Measurements from ENCODE around the gene LINGO4.

LINGO4 gene

GRCh38 chr1:151834239-151834638 is 29.0 kb upstream of the LINGO4 start:
- H3K4me3 ChIP-seq (ENCODE audit: low read depth, low read length): no peak overlapping the region
- no peak for TF ChIP-seq CTCF (IDR thresholded peaks at IDR 0.05; ENCODE audit: low read depth, low read length, missing control alignments)
- no peak for DNase-seq (ENCODE audit: low read depth)

GRCh38 chr1:151833172-151833900 is 28.1 kb upstream of the LINGO4 start:
- no peak overlapping the region for H3K4me3 ChIP-seq (ENCODE audit: low read depth, low read length)
- DNase-seq (ENCODE audit: low read depth): no peak
- no peak for TF ChIP-seq CTCF (IDR thresholded peaks at IDR 0.05; ENCODE audit: low read depth, low read length, missing control alignments)

DNA sequence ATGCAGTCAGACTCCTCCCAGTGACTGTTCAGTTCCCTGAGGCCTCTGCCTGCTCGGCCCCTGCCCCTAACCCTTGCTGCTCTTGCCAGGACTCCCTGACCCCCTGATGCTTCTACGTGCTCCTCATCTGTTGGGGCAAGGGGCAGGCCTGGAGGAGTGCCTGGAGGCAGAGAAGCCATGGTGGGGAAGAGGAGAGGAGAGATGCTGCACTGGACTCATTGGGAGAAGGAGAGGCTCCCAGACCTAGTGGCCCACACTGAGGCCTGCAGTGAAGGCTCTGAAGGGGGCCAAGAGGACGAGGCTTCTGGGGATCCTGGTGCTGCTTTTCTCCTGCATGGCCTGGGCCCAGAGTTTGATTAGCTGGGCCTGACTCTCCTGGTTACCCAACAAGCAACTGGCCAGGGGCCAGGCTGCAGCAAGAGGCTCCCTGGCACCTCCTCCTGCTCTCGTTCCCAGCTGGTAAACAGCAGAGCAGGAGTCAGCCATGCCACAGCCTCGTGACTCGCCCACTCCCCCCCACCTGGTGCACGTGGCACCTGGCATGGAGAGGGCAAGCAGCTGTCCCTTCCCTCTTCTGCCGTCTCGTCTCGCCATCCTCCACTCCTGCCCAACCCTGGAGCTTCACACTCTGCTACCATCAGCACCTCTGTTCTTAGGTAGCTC is 27.2 kb upstream of the LINGO4 start:
- TF ChIP-seq CTCF (IDR thresholded peaks at IDR 0.05; ENCODE audit: low read depth, low read length, missing control alignments): no peak
- no peak for DNase-seq (ENCODE audit: low read depth)
- no peak overlapping the region for H3K4me3 ChIP-seq (ENCODE audit: low read depth, low read length)

- TF ChIP-seq CTCF (IDR thresholded peaks at IDR 0.05; ENCODE audit: low read depth, low read length, missing control alignments): no peak
- H3K4me3 ChIP-seq (ENCODE audit: low read depth, low read length): no peak within 1 kb of the TSS
These were observed 26.4 kb upstream of the LINGO4 start, which contains the start of gene RORC for GRCh38 chr1:151831605-151832004. RORC (minus strand) TSS chr1:151831802; CDS start chr1:151831764, 38 bp downstream.

GRCh38 chr1:151831256-151831591 is 26.0 kb upstream of the LINGO4 start:
- no peak for DNase-seq (ENCODE audit: low read depth)

More at GRCh38 chr1:151831605-151832004, 26.4 kb upstream of the LINGO4 start, which contains the start of gene RORC:
- DNase-seq (ENCODE audit: low read depth): no peak

GRCh38 chr1:151830055-151830454 is 24.8 kb upstream of the LINGO4 start:
- no peak for TF ChIP-seq CTCF (IDR thresholded peaks at IDR 0.05; ENCODE audit: low read depth, low read length, missing control alignments)
- no peak overlapping the region for H3K4me3 ChIP-seq (ENCODE audit: low read depth, low read length)
- no peak for DNase-seq (ENCODE audit: low read depth)

More at GRCh38 chr1:151831256-151831591, 26.0 kb upstream of the LINGO4 start:
- no peak overlapping the region for H3K4me3 ChIP-seq (ENCODE audit: low read depth, low read length)
- no peak for TF ChIP-seq CTCF (IDR thresholded peaks at IDR 0.05; ENCODE audit: low read depth, low read length, missing control alignments)

Data from GM12864 (cell line).